Colonic mucosa (tissue), 4 donors: ENCODE data around the gene KRTAP24-1. TPM values are rescaled to one million over a fixed set of nuclear protein-coding genes. Genes with fewer than 3 reads are reported as not detected.
A peak's percentile ranks its signal among the peaks of the same experiment; 100 is the strongest.

Experiments
- DNase-seq: peaks from one replicate; pipeline ENCODE4 v3.0.0-alpha.2; 2020
- H3K27ac ChIP-seq: fragments of 200-600 bp; one replicate; pipeline ENCODE4 v1.8.0; 2021
- H3K27me3 ChIP-seq: fragments of 200-600 bp; one replicate; pipeline ENCODE4 v1.8.0; 2021
- H3K36me3 ChIP-seq: fragments of 200-600 bp; one replicate; pipeline ENCODE4 v1.8.0; 2021
- H3K4me1 ChIP-seq: fragments of 200-600 bp; one replicate; pipeline ENCODE4 v1.8.0; 2021; ENCODE audit warnings: mild to moderate bottlenecking
- H3K4me3 ChIP-seq: fragments of 200-600 bp; one replicate; pipeline ENCODE4 v1.8.0; 2021
- H3K9ac ChIP-seq, 2 donors: one replicate each; pipeline ENCODE4 v1.7.0; 2013; ENCODE audit warnings: control low read depth in 2 of 2, low read depth in 2 of 2, low read length in 2 of 2
- H3K9me3 ChIP-seq: fragments of 200-600 bp; one replicate; pipeline ENCODE4 v1.8.0; 2021
- intact Hi-C: fragments of 100-400 bp; cut with DNase I; formaldehyde crosslinking; loops from one replicate; pipeline ENCODE4 v1.14.1; 2022
- total RNA-seq, 2 donors: library from RNA; stranded (reverse); fragmentation: NEBNext Ultra II Directional in 1 of 2; extraction: Animal tissue kit (Norgen Biotek cat#: 25700) in 1 of 2; gene quantifications; one replicate each; pipeline ENCODE4 v1.2.1, GENCODE V29; 2021
- TF ChIP-seq, protein P1 (sequence below): fragments of 200-600 bp; IDR thresholded peaks from one replicate; pipeline ENCODE4 v1.8.0; 2022; ENCODE audit warnings: antibody characterized with exemption, mild to moderate bottlenecking
- donor health status: healthy.
- donor health status: DM: no; HTN: no; CAD: no.
- donor health status: DM: no; HTN: no; CAD: no.

Gene KRTAP24-1
- total RNA-seq, 2 donors from 2014 or later, result not detected

DNA sequence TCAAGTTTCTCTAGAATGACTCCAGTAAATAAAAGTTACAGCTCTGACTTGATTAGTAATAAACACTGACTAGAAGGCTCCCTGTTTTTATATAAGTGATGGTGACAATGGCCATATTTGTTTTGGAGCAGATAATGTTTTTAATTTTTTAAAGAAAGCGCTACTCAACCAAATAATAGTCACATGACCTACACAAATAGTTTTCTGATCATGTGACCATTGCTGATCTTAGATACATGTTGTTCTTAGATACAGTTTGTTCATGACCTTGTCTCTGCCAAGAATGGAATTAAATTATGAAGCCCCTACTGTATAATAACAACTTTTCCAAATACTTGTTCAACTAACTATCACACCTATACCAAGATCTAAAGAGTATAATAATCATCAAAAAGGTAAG lies 44.6 kb downstream of the KRTAP24-1 start:
- no peaks in the 10 kb centered on the region for H3K27me3 ChIP-seq
- intact Hi-C loops, result no loop called here
- no peaks in the 10 kb centered on the region for H3K36me3 ChIP-seq
- H3K4me1 ChIP-seq, result no peaks in the 10 kb centered on the region
- H3K9me3 ChIP-seq, result no peaks in the 10 kb centered on the region
- no peak overlapping the region for H3K4me3 ChIP-seq
- H3K9ac ChIP-seq, result no peak overlapping the region
- no peak overlapping the region for H3K27ac ChIP-seq
- no peak for DNase-seq
- TF ChIP-seq, protein P1, sequence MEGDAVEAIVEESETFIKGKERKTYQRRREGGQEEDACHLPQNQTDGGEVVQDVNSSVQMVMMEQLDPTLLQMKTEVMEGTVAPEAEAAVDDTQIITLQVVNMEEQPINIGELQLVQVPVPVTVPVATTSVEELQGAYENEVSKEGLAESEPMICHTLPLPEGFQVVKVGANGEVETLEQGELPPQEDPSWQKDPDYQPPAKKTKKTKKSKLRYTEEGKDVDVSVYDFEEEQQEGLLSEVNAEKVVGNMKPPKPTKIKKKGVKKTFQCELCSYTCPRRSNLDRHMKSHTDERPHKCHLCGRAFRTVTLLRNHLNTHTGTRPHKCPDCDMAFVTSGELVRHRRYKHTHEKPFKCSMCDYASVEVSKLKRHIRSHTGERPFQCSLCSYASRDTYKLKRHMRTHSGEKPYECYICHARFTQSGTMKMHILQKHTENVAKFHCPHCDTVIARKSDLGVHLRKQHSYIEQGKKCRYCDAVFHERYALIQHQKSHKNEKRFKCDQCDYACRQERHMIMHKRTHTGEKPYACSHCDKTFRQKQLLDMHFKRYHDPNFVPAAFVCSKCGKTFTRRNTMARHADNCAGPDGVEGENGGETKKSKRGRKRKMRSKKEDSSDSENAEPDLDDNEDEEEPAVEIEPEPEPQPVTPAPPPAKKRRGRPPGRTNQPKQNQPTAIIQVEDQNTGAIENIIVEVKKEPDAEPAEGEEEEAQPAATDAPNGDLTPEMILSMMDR, result no peak

DNA sequence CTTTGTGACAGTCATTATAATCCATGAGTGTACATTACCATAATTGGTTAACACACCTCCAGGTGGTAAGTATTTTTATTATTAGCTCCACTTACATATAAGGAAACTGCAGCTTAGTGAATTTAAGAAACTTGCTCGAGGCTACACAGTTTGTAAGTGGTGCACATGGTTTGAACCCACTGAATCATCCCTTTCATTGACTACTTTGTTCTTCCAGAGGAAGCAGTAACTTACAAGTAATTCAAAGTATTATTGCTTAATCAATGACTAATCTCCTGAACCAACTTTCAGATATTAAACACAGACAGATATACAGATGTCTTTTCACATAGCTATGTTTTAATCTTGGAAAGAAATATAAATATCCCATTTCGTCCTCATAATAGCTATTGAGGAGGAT lies 48.1 kb downstream of the KRTAP24-1 start:
- DNase-seq, result no peak
- Histone ChIP-seq H3K27me3 (no peaks in the 10 kb centered on the region), H3K27ac (no peak overlapping the region)

DNA sequence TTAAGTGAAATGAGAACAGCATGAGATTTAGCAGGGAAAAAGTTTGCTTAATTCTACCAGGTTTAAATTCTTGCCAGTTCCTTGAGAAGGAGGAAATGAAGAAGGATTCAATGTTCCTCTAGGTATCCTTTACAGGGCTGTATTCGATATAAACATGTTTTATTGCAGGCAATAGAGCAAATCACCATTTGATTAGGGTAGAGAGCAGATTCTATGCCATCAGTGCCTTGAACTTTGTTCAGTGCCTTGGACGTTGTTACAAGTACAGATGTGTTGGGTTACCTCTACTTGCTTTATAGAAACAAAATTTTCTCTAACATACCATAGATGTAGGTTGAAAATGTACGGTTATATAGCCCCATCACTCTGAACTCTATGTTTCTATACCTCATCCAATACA lies 48.7 kb downstream of the KRTAP24-1 start:
- Histone ChIP-seq H3K4me1 (no peaks in the 10 kb centered on the region), H3K9ac (no peak overlapping the region), H3K27me3 (no peaks in the 10 kb centered on the region), H3K9me3 (no peaks in the 10 kb centered on the region), H3K4me3 (no peak overlapping the region), H3K27ac (peak overlapping the region; percentile 68), H3K36me3 (no peaks in the 10 kb centered on the region)
- intact Hi-C loops, result no loop called here
- TF ChIP-seq, protein P1, result no peak
- DNase-seq, result no peak

More for the DNA sequence above, 48.1 kb downstream of the KRTAP24-1 start:
- TF ChIP-seq, protein P1, result no peak
- no peak overlapping the region for H3K4me3 ChIP-seq
- intact Hi-C loops, result no loop called here
- H3K4me1 ChIP-seq, result no peaks in the 10 kb centered on the region
- no peak overlapping the region for H3K9ac ChIP-seq
- no peaks in the 10 kb centered on the region for H3K9me3 ChIP-seq
- H3K36me3 ChIP-seq, result no peaks in the 10 kb centered on the region

DNA sequence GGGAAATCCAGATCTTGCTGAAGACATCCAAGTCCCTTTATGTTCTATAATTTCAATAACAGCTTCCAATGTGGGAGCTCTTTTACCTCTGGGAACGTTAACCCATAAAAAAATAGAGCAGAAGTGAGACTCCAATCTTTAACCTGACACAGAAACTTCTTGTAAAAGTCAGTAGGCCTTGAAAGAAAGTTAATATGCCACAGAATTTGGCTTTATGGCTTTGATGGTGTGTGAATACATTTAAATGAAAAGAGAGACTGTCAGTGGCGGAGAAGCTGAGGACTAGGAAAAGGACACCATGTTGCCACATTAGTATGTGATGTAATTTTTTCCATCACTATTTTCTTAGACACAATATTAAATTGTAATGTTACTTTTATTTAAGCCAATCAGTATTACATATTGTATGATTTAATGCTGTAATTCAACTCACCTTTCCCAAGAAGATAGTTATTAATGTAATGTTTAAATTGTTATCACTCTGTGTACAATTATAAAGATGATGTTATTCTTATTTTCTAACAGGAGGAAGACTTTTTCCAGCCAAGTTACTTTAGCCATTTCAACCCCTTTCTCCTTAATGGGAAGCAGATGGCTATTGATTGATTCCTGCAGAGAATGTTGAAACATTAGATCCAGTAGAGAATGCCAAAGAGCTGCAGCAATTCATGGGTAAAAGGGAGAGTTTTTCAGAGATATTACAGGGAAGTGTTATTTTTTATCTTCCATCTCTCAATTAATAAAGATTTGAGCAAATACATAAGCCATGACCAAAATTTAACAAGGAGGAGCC lies 49.3 kb downstream of the KRTAP24-1 start:
- H3K9ac ChIP-seq, result no peak overlapping the region
- TF ChIP-seq, protein P1, result no peak
- no peaks in the 10 kb centered on the region for H3K27me3 ChIP-seq
- intact Hi-C loops, result no loop called here
- no peak overlapping the region for H3K4me3 ChIP-seq
- H3K36me3 ChIP-seq, result no peaks in the 10 kb centered on the region
- peak overlapping the region; percentile 68 for H3K27ac ChIP-seq
- DNase-seq, result no peak
- H3K9me3 ChIP-seq, result no peaks in the 10 kb centered on the region
- H3K4me1 ChIP-seq, result no peaks in the 10 kb centered on the region

DNA sequence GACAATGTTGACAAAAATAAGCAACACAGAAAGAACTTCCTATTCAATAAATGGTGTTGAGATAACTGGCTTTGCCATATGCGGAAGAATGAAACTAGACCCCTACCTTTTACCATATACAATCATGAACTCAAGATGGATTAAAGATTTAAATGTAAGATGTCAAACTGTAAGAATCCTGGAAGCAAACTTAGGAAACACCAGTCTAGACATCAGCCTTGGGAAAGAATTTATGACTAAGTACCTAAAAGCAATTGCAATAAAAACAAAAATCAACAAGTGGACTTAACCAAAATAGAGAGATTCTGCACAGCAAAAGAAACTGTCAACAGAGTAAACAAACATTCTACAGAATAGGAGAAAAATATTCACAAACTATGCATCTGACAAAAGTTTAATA lies 50.7 kb downstream of the KRTAP24-1 start:
- no peak overlapping the region for H3K27ac ChIP-seq
- no peak overlapping the region for H3K4me3 ChIP-seq

More for the DNA sequence above, 50.7 kb downstream of the KRTAP24-1 start:
- no peaks in the 10 kb centered on the region for H3K36me3 ChIP-seq
- H3K27me3 ChIP-seq, result no peaks in the 10 kb centered on the region
- TF ChIP-seq, protein P1, result no peak
- no peaks in the 10 kb centered on the region for H3K9me3 ChIP-seq
- no peak for DNase-seq
- no peaks in the 10 kb centered on the region for H3K4me1 ChIP-seq
- intact Hi-C loops, result no loop called here
- no peak overlapping the region for H3K9ac ChIP-seq

Other genes with a start within 250 kb of the KRTAP24-1 start
- gene CLDN17, start 116.1 kb downstream of the KRTAP24-1 start, total RNA-seq, result not detected
- 10 to 100 TPM; 21.3 to 32.6 TPM for gene CLDN8, start 66.9 kb downstream of the KRTAP24-1 start, total RNA-seq
- gene KRTAP25-1, start 6.6 kb upstream of the KRTAP24-1 start, total RNA-seq, result not detected
- not detected for gene KRTAP26-1, start 37.4 kb upstream of the KRTAP24-1 start, total RNA-seq
- not detected for gene KRTAP27-1, start 54.7 kb upstream of the KRTAP24-1 start, total RNA-seq
- gene KRTAP23-1, start 65.7 kb upstream of the KRTAP24-1 start, total RNA-seq, result not detected
- 1 to 10 TPM; 2.3 to 6.0 TPM for gene KRTAP13-2, start 89.3 kb upstream of the KRTAP24-1 start, total RNA-seq
- not detected for gene KRTAP13-1, start 113.1 kb upstream of the KRTAP24-1 start, total RNA-seq
- gene KRTAP13-3, start 143.0 kb upstream of the KRTAP24-1 start, total RNA-seq, result not detected
- not detected for gene KRTAP13-4, start 147.3 kb upstream of the KRTAP24-1 start, total RNA-seq
- not detected for gene KRTAP15-1, start 157.3 kb upstream of the KRTAP24-1 start, total RNA-seq
- not detected for gene KRTAP19-1, start 197.4 kb upstream of the KRTAP24-1 start, total RNA-seq
- not detected for gene KRTAP19-2, start 204.5 kb upstream of the KRTAP24-1 start, total RNA-seq
- gene KRTAP19-3, start 209.1 kb upstream of the KRTAP24-1 start, total RNA-seq, result not detected
- gene KRTAP19-4, start 214.2 kb upstream of the KRTAP24-1 start, total RNA-seq, result not detected
- gene KRTAP19-5, start 219.2 kb upstream of the KRTAP24-1 start, total RNA-seq, result not detected